CD4-positive, alpha-beta T cell (primary cell): ENCODE data around the gene SCN7A. TPM values are rescaled to one million over a fixed set of nuclear protein-coding genes. Genes with fewer than 3 reads are reported as not detected.
A peak's percentile ranks its signal among the peaks of the same experiment; 100 is the strongest.

ENCODE experiments used
- ATAC-seq: fragments of 200-7000 bp; cut with Tn5 transposase; one replicate; pipeline ENCODE4 v1.10.0; 2022; ENCODE audit warnings: mild to moderate bottlenecking; ENCODE audit not compliant: poor library complexity
- CTCF ChIA-PET: fragments of 350-600 bp; sonication (Branson Sonifier 250); formaldehyde crosslinking; loops from one replicate; lab custom pipeline; 2021; ENCODE audit warnings: antibody characterized with exemption, inconsistent platforms; lab: Charles Lee
- POLR2A ChIA-PET: fragments of 350-600 bp; sonication (Branson Sonifier 250); formaldehyde crosslinking; loops from one replicate; lab custom pipeline; 2021; ENCODE audit warnings: antibody characterized with exemption, inconsistent platforms; lab: Charles Lee
- DNase-seq, 14 experiments: peaks; one replicate each; pipeline ENCODE4 v3.0.0-alpha.2; 2013 to 2020; ENCODE audit warnings: mixed read lengths in 2 of 14
- H3K27ac ChIP-seq, 2 donors: one replicate each; pipeline versions ENCODE4 v1.5.1 to v1.7.0; 2013; ENCODE audit warnings: low read length in 2 of 2, low read depth in 1 of 2, mild to moderate bottlenecking in 1 of 2
- H3K27me3 ChIP-seq, 2 experiments: 1 replicate in 1 of 2; 2 replicates in 1 of 2; pipeline versions ENCODE4 v1.6.1 to v1.7.0; 2013; ENCODE audit warnings: low read length in 2 of 2, control low read depth in 1 of 2, mild to moderate bottlenecking in 1 of 2, moderate library complexity in 1 of 2; ENCODE audit not compliant: insufficient read depth in 2 of 2, control insufficient read depth in 1 of 2
- H3K36me3 ChIP-seq: one replicate; pipeline ENCODE4 v1.6.1; 2013; ENCODE audit warnings: low read length, control low read depth; ENCODE audit not compliant: insufficient read depth
- H3K4me1 ChIP-seq: one replicate; pipeline ENCODE4 v1.6.1; 2013; ENCODE audit warnings: low read length, control low read depth; ENCODE audit not compliant: insufficient read depth
- H3K4me3 ChIP-seq: one replicate; pipeline ENCODE4 v1.5.1; 2013; ENCODE audit warnings: mild to moderate bottlenecking, low read length, moderate library complexity
- H3K9me3 ChIP-seq, 2 experiments: 1 replicate in 1 of 2; 2 replicates in 1 of 2; pipeline versions ENCODE4 v1.6.1 to v1.7.0; 2013; ENCODE audit warnings: low read length in 2 of 2, mild to moderate bottlenecking in 2 of 2, control low read depth in 1 of 2, moderate library complexity in 1 of 2; ENCODE audit not compliant: control insufficient read depth in 1 of 2, insufficient read depth in 1 of 2
- H3K27ac Mint-ChIP-seq: one replicate; pipeline ENCODE4 v1.8.0; 2020; ENCODE audit warnings: mixed read lengths
- H3K27me3 Mint-ChIP-seq: one replicate; pipeline ENCODE4 v1.8.0; 2021; ENCODE audit warnings: mixed read lengths
- H3K36me3 Mint-ChIP-seq: one replicate; pipeline ENCODE4 v1.8.0; 2021; ENCODE audit warnings: low read depth, mixed read lengths
- H3K4me1 Mint-ChIP-seq: one replicate; pipeline ENCODE4 v1.8.0; 2021; ENCODE audit warnings: low read depth, mixed read lengths
- H3K4me3 Mint-ChIP-seq: one replicate; pipeline ENCODE4 v1.8.0; 2020; ENCODE audit warnings: mild to moderate bottlenecking, mixed read lengths
- H3K9me3 Mint-ChIP-seq: one replicate; pipeline ENCODE4 v1.8.0; 2020; ENCODE audit warnings: mixed read lengths
- CTCF ChIP-seq: fragments of 200-600 bp; IDR thresholded peaks from one replicate; pipeline ENCODE4 v1.8.0; 2022; ENCODE audit warnings: antibody characterized with exemption, mild to moderate bottlenecking
- intact Hi-C, 2 experiments: fragments of 100-400 bp; cut with DNase I in 1 of 2; cut with micrococcal nuclease in 1 of 2; formaldehyde crosslinking; loops; one replicate each; pipeline versions ENCODE4 v1.15.1 to v1.9.0; 2023 to 2025; cut with DNase I, micrococcal nuclease
- total RNA-seq, 174 experiments: library from RNA in 2 of 174; stranded (reverse) in 2 of 174; gene quantifications; one replicate each; pipeline ENCODE4 v1.2.3 and lab custom pipeline; 2021 to 2026

SCN7A gene
- total RNA-seq, 2 experiments from 2014 or later = not detected

GRCh38 chr2:166385313-166385712, 108.7 kb downstream of the SCN7A start:
- Mint-ChIP-seq H3K9me3 (no peaks in the 10 kb centered on the region), H3K27ac (no peak overlapping the region), H3K4me1 (no peaks in the 10 kb centered on the region), H3K27me3 (no peaks in the 10 kb centered on the region), H3K4me3 (no peak overlapping the region), H3K36me3 (no peaks in the 10 kb centered on the region)
- no peak for ATAC-seq
- TF ChIP-seq CTCF = no peak
- Histone ChIP-seq H3K27ac (no peak overlapping the region), H3K36me3 (no peaks in the 10 kb centered on the region), H3K4me1 (no peaks in the 10 kb centered on the region), H3K27me3 (no peaks in the 10 kb centered on the region), H3K4me3 (no peak overlapping the region), H3K9me3 (no peaks in the 10 kb centered on the region)
- intact Hi-C loops = no loop called here
- ChIA-PET POLR2A (no interaction called here), CTCF (no interaction called here)
- no peak for DNase-seq

- intact Hi-C loops = no loop called here
- no peak for ATAC-seq
- H3K27ac ChIP-seq = no peak overlapping the region
- no peaks in the 10 kb centered on the region for H3K4me1 ChIP-seq
- no peaks in the 10 kb centered on the region for H3K9me3 ChIP-seq
- DNase-seq = peak in 1 of 14 experiments; percentile 3
- no peaks in the 10 kb centered on the region for H3K36me3 ChIP-seq
- TF ChIP-seq CTCF = no peak
- no peak overlapping the region for H3K27ac Mint-ChIP-seq
- CTCF ChIA-PET = no interaction called here
- POLR2A ChIA-PET = no interaction called here
- H3K27me3 ChIP-seq = no peaks in the 10 kb centered on the region
- H3K36me3 Mint-ChIP-seq = no peaks in the 10 kb centered on the region
- no peaks in the 10 kb centered on the region for H3K27me3 Mint-ChIP-seq
- H3K4me3 ChIP-seq = no peak overlapping the region
- no peaks in the 10 kb centered on the region for H3K4me1 Mint-ChIP-seq
- no peak overlapping the region for H3K4me3 Mint-ChIP-seq
- H3K9me3 Mint-ChIP-seq = no peaks in the 10 kb centered on the region
Observed at GRCh38 chr2:166384774-166385173, 109.3 kb downstream of the SCN7A start.

- Histone ChIP-seq H3K4me3 (no peak overlapping the region), H3K27me3 (no peaks in the 10 kb centered on the region), H3K36me3 (no peaks in the 10 kb centered on the region), H3K9me3 (no peaks in the 10 kb centered on the region), H3K4me1 (no peaks in the 10 kb centered on the region), H3K27ac (no peak overlapping the region)
- no peak for ATAC-seq
- no peaks in the 10 kb centered on the region for H3K4me1 Mint-ChIP-seq
- TF ChIP-seq CTCF = no peak
- H3K9me3 Mint-ChIP-seq = no peaks in the 10 kb centered on the region
- intact Hi-C loops = no loop called here
- H3K36me3 Mint-ChIP-seq = no peaks in the 10 kb centered on the region
- DNase-seq = no peak
- H3K27ac Mint-ChIP-seq = no peak overlapping the region
- ChIA-PET POLR2A (no interaction called here), CTCF (no interaction called here)
- H3K4me3 Mint-ChIP-seq = no peak overlapping the region
- peaks cover 5% of the 10 kb centered on the region for H3K27me3 Mint-ChIP-seq
Observed at GRCh38 chr2:166382448-166382847, 111.6 kb downstream of the SCN7A start.
